Activated naive CD4-positive, alpha-beta T cell treated with anti-CD3 and anti-CD28 coated beads, Interleukin-2, amount 50 U/mL, for 72 hours (primary cell): ENCODE measurements around the gene ILF2. TPM values are rescaled to one million over a fixed set of nuclear protein-coding genes. Genes with fewer than 3 reads are reported as not detected.

Source experiments
- total RNA-seq, 2 donors: library from RNA; stranded (reverse); gene quantifications; one replicate each; pipeline ENCODE4 v1.2.3, GENCODE V29; 2022

Gene ILF2
- total RNA-seq, 2 donors from 2014 or later, result 247 to 316 TPM

Other genes with a start within 250 kb of the ILF2 start
- gene S100A7, start 210.3 kb downstream of the ILF2 start, total RNA-seq, result not detected
- 100 to 1,000 TPM; 260 to 445 TPM for gene S100A6, start 135.0 kb downstream of the ILF2 start, total RNA-seq
- gene S100A5, start 130.1 kb downstream of the ILF2 start, total RNA-seq, result 1 to 10 TPM; 2.0 to 3.9 TPM
- 100 to 1,000 TPM; 186 to 368 TPM for gene S100A4, start 125.2 kb downstream of the ILF2 start, total RNA-seq
- gene S100A3, start 121.7 kb downstream of the ILF2 start, total RNA-seq, result not detected
- gene S100A2, start 105.1 kb downstream of the ILF2 start, total RNA-seq, result 1 to 10 TPM; 1.0 to 7.8 TPM
- gene S100A16, start 57.9 kb downstream of the ILF2 start, total RNA-seq, result not detected
- gene S100A14, start 54.7 kb downstream of the ILF2 start, total RNA-seq, result not detected
- 1 to 10 TPM; 4.2 to 6.0 TPM for gene S100A13, start 43.5 kb downstream of the ILF2 start, total RNA-seq
- gene S100A1, start 42.6 kb downstream of the ILF2 start, total RNA-seq, result not detected
- 10 to 100 TPM; 83.3 to 91.3 TPM for gene CHTOP, start 36.9 kb downstream of the ILF2 start, total RNA-seq
- gene SNAPIN, start 12.3 kb downstream of the ILF2 start, total RNA-seq, result 10 to 100 TPM; 16.1 to 35.4 TPM
- gene NPR1, start 7.7 kb upstream of the ILF2 start, total RNA-seq, result not detected
- gene INTS3, start 57.1 kb upstream of the ILF2 start, total RNA-seq, result 10 to 100 TPM; 58.2 to 64.9 TPM
- gene SLC27A3, start 104.4 kb upstream of the ILF2 start, total RNA-seq, result 1 to 10 TPM; 7.0 to 8.3 TPM